BLaER1 treated with 17β-estradiol and CSF1 and Interleukin-3, amounts not matched to agents 10 nM and 100 nM (cell line): ENCODE data around the gene DOK3.

Experiments used
- H3K27ac ChIP-seq, 11 experiments: shearing (Covaris generic); formaldehyde crosslinking; 2 replicates each; pipeline ENCODE4 v1.8.1; 2022
- H3K27me3 ChIP-seq, 11 experiments: shearing (Covaris generic); formaldehyde crosslinking; 2 replicates each; pipeline ENCODE4 v1.8.1; 2022
- H3K36me3 ChIP-seq, 11 experiments: shearing (Covaris generic); formaldehyde crosslinking; 2 replicates each; pipeline ENCODE4 v1.8.1; 2022
- H3K4me1 ChIP-seq, 10 experiments: shearing (Covaris generic); formaldehyde crosslinking; 2 replicates each; pipeline ENCODE4 v1.8.1; 2022
- H3K4me2 ChIP-seq, 11 experiments: shearing (Covaris generic); formaldehyde crosslinking; 2 replicates each; pipeline ENCODE4 v1.8.1; 2022
- H3K4me3 ChIP-seq, 10 experiments: shearing (Covaris generic); formaldehyde crosslinking; 2 replicates each; pipeline ENCODE4 v1.8.1; 2022
- H3K9ac ChIP-seq, 11 experiments: shearing (Covaris generic); formaldehyde crosslinking; 2 replicates each; pipeline ENCODE4 v1.8.1; 2022
- H3K9me3 ChIP-seq, 11 experiments: shearing (Covaris generic); formaldehyde crosslinking; replicated peaks in 1 of 11; 2 replicates each; pipeline ENCODE4 v1.8.1; 2022
- H4K20me1 ChIP-seq, 11 experiments: shearing (Covaris generic); formaldehyde crosslinking; 2 replicates each; pipeline ENCODE4 v1.8.1; 2022
- Cebpa-rat ChIP-seq, 11 experiments: shearing (Covaris generic); IDR thresholded peaks; 2 replicates each; pipeline ENCODE4 v1.8.1; 2022

Gene DOK3

GRCh38 chr5:177520916-177521513 is 11.4 kb upstream of the DOK3 start:
- Histone ChIP-seq H4K20me1 (peaks cover 6 to 57% (median 25%) of the 10 kb centered on the region in 11 experiments; a peak in 13 of 22 replicates), H3K27ac (peak overlapping the region in 10 of 11 experiments; percentile 16 to 86 (median 74); a peak in 19 of 22 replicates), H3K4me2 (peak overlapping the region; percentile 23 to 92 (median 83); a peak in 21 of 22 replicates), H3K4me3 (peak overlapping the region in 5 of 10 experiments; percentile 24 to 41 (median 35); a peak in 9 of 20 replicates), H3K36me3 (peaks cover 63 to 73% (median 71%) of the 10 kb centered on the region in 11 experiments), H3K9me3 (no peaks in the 10 kb centered on the region), H3K27me3 (no peaks in the 10 kb centered on the region), H3K4me1 (peaks cover 29 to 47% (median 40%) of the 10 kb centered on the region in 10 experiments), H3K9ac (peak overlapping the region; percentile 38 to 78 (median 64); a peak in 19 of 22 replicates)
- no peak for TF ChIP-seq Cebpa-rat (IDR thresholded peaks at IDR 0.05)

- Histone ChIP-seq H3K27me3 (no peaks in the 10 kb centered on the region), H3K4me3 (peak overlapping the region in 2 of 10 experiments; percentile 37 to 41; a peak in 3 of 20 replicates), H3K27ac (peak overlapping the region in 10 of 11 experiments; percentile 16 to 86 (median 74); a peak in 19 of 22 replicates), H4K20me1 (peaks cover 2 to 57% (median 21%) of the 10 kb centered on the region in 11 experiments; a peak in 13 of 22 replicates), H3K4me2 (peak overlapping the region in 10 of 11 experiments; percentile 74 to 92 (median 83); a peak in 19 of 22 replicates), H3K9me3 (no peaks in the 10 kb centered on the region), H3K9ac (peak overlapping the region in 10 of 11 experiments; percentile 38 to 78 (median 64); a peak in 16 of 22 replicates), H3K4me1 (peaks cover 36 to 54% (median 47%) of the 10 kb centered on the region in 10 experiments), H3K36me3 (peaks cover 63 to 73% (median 71%) of the 10 kb centered on the region in 11 experiments)
- no peak for TF ChIP-seq Cebpa-rat (IDR thresholded peaks at IDR 0.05)
Measured at GRCh38 chr5:177520271-177520670, 10.6 kb upstream of the DOK3 start.

GRCh38 chr5:177519463-177520235 is 10.0 kb upstream of the DOK3 start:
- peaks cover 43 to 61% (median 53%) of the 10 kb centered on the region in 10 experiments for H3K4me1 ChIP-seq
- peaks cover 0 to 57% (median 19%) of the 10 kb centered on the region in 11 experiments; a peak in 14 of 22 replicates for H4K20me1 ChIP-seq
- peak overlapping the region in 5 of 10 experiments; percentile 13 to 39 (median 24); a peak in 6 of 20 replicates for H3K4me3 ChIP-seq
- H3K27ac ChIP-seq: peak overlapping the region in 9 of 11 experiments; percentile 50 to 86 (median 76); a peak in 17 of 22 replicates
- H3K9me3 ChIP-seq: no peaks in the 10 kb centered on the region
- no peak for TF ChIP-seq Cebpa-rat (IDR thresholded peaks at IDR 0.05)
- no peaks in the 10 kb centered on the region for H3K27me3 ChIP-seq
- H3K9ac ChIP-seq: peak overlapping the region; percentile 4 to 78 (median 64); a peak in 18 of 22 replicates
- peaks cover 63 to 73% (median 71%) of the 10 kb centered on the region in 11 experiments for H3K36me3 ChIP-seq
- peak overlapping the region; percentile 56 to 92 (median 83) for H3K4me2 ChIP-seq

GRCh38 chr5:177516601-177517568 is 7.3 kb upstream of the DOK3 start, which contains the start of gene DDX41:
DDX41 (minus strand) TSS chr5:177516961; CDS start chr5:177516945, 16 bp downstream.
- Histone ChIP-seq H4K20me1 (peaks cover 0 to 53% (median 18%) of the 10 kb centered on the region in 11 experiments; a peak in 14 of 22 replicates), H3K27me3 (no peaks in the 10 kb centered on the region), H3K4me3 (peak within 1 kb of the TSS; percentile 81 to 97 (median 86)), H3K9ac (peak within 1 kb of the TSS; percentile 89 to 100 (median 95)), H3K9me3 (no peaks in the 10 kb centered on the region), H3K4me2 (peak within 1 kb of the TSS; percentile 86 to 100 (median 99)), H3K27ac (peak within 1 kb of the TSS; percentile 72 to 100 (median 95)), H3K4me1 (peaks cover 56 to 76% (median 74%) of the 10 kb centered on the region in 10 experiments), H3K36me3 (peaks cover 66 to 75% (median 71%) of the 10 kb centered on the region in 11 experiments)
- TF ChIP-seq Cebpa-rat (IDR thresholded peaks at IDR 0.05): no peak

GRCh38 chr5:177515580-177515979 is 6.0 kb upstream of the DOK3 start:
- peaks cover 64 to 73% (median 68%) of the 10 kb centered on the region in 11 experiments for H3K36me3 ChIP-seq
- H3K9me3 ChIP-seq: no peaks in the 10 kb centered on the region
- no peak for TF ChIP-seq Cebpa-rat (IDR thresholded peaks at IDR 0.05)
- H3K27me3 ChIP-seq: no peaks in the 10 kb centered on the region
- H4K20me1 ChIP-seq: peaks cover 0 to 40% (median 6%) of the 10 kb centered on the region in 11 experiments; a peak in 12 of 22 replicates
- H3K9ac ChIP-seq: peak overlapping the region; percentile 89 to 100 (median 95)
- H3K4me1 ChIP-seq: peaks cover 56 to 76% (median 74%) of the 10 kb centered on the region in 10 experiments
- peak overlapping the region; percentile 81 to 97 (median 86) for H3K4me3 ChIP-seq
- H3K4me2 ChIP-seq: peak overlapping the region; percentile 86 to 100 (median 99)
- peak overlapping the region in 10 of 11 experiments; percentile 72 to 100 (median 97); a peak in 20 of 22 replicates for H3K27ac ChIP-seq

GRCh38 chr5:177514541-177514940 is 4.9 kb upstream of the DOK3 start:
- Histone ChIP-seq H3K36me3 (peaks cover 53 to 66% (median 58%) of the 10 kb centered on the region in 11 experiments), H3K9ac (peak overlapping the region; percentile 25 to 100 (median 95); a peak in 20 of 22 replicates), H3K27ac (peak overlapping the region in 9 of 11 experiments; percentile 82 to 100 (median 99); a peak in 16 of 22 replicates), H4K20me1 (peaks cover 0 to 31% (median 5%) of the 10 kb centered on the region in 11 experiments; a peak in 9 of 22 replicates), H3K4me1 (peaks cover 63 to 75% (median 72%) of the 10 kb centered on the region in 10 experiments), H3K4me3 (peak overlapping the region in 5 of 10 experiments; percentile 81 to 97 (median 86); a peak in 7 of 20 replicates), H3K27me3 (no peaks in the 10 kb centered on the region), H3K9me3 (no peaks in the 10 kb centered on the region), H3K4me2 (peak overlapping the region; percentile 86 to 100 (median 99))
- no peak for TF ChIP-seq Cebpa-rat (IDR thresholded peaks at IDR 0.05)

- Histone ChIP-seq H3K9ac (peak overlapping the region; percentile 15 to 100 (median 95); a peak in 17 of 22 replicates), H3K27ac (peak overlapping the region in 10 of 11 experiments; percentile 22 to 100 (median 98); a peak in 16 of 22 replicates), H3K9me3 (no peaks in the 10 kb centered on the region), H4K20me1 (peaks cover 0 to 31% (median 5%) of the 10 kb centered on the region in 11 experiments; a peak in 13 of 22 replicates), H3K4me2 (peak overlapping the region in 7 of 11 experiments; percentile 86 to 100 (median 98); a peak in 11 of 22 replicates), H3K4me3 (no peak overlapping the region), H3K27me3 (no peaks in the 10 kb centered on the region), H3K36me3 (peaks cover 48 to 61% (median 51%) of the 10 kb centered on the region in 11 experiments), H3K4me1 (peaks cover 54 to 70% (median 64%) of the 10 kb centered on the region in 10 experiments)
- no peak for TF ChIP-seq Cebpa-rat (IDR thresholded peaks at IDR 0.05)
Measured at GRCh38 chr5:177513500-177513899, 3.9 kb upstream of the DOK3 start.
